GM18867 (cell line): ENCODE results near the gene MTSS2.

Source experiments
- ATAC-seq: cut with Tn5 transposase; IDR thresholded peaks from one replicate; pipeline ENCODE4 v1.9.1; 2021; ENCODE audit warnings: mild to moderate bottlenecking, moderate library complexity; ENCODE audit not compliant: unreplicated experiment

The MTSS2 gene

GRCh38 chr16:70685938-70686375 lies at the start of gene MTSS2:
TSS of gene MTSS2 (minus strand) at chr16:70686053. CDS start at chr16:70685791, 262 bp downstream.
- ATAC-seq = no peak

- ATAC-seq = no peak
Measured at GRCh38 chr16:70735141-70735979, 49.5 kb upstream of the MTSS2 start.

GRCh38 chr16:70734522-70735095 lies 48.8 kb upstream of the MTSS2 start:
- ATAC-seq = no peak

DNA sequence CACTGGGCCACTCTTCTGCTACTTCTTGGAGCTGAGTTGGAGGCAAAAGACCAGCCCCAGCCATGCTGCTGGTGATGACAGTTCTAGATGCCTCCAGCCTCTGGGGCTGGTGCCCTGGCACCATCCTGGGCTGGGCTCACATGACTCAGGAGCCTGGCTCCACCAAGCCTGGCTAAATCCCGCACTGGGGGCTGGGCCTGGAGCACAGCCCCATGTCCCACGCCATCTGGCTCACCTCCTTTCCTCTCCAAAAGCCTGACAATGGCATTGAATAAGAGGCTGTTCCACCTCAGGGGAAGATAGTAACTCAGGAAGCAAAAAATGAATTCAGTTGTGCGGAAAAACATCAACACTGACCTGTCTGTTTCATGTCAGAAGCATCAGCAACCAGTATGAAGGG lies 45.1 kb upstream of the MTSS2 start:
- ATAC-seq = no peak

DNA sequence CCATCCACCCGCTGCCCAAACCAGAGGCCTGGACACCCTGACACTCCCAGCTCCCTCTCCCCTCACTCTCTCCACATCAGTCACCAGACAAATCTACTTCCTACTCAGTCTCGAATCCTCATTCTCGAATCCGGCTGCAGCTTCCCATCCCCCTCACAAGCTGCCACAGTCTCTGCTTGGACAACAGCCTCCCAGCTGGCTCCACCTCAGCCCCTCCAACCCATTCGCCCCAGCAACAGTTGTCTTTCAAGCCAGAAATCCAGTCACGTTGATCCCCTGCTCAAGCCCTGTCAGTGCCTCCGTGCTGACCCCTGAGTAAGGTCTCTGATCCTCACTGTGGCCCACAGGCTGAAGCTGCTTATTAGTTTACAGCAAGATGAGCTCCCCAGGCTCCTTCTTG lies 44.2 kb upstream of the MTSS2 start:
- ATAC-seq = no peak

GRCh38 chr16:70729292-70729691 lies 43.4 kb upstream of the MTSS2 start:
- no peak for ATAC-seq

GRCh38 chr16:70728150-70728549 lies 42.3 kb upstream of the MTSS2 start:
- ATAC-seq = no peak

- no peak for ATAC-seq
Measured at GRCh38 chr16:70726892-70727361, 41.1 kb upstream of the MTSS2 start.

- ATAC-seq = no peak
Measured at GRCh38 chr16:70725912-70726828, 40.3 kb upstream of the MTSS2 start.

DNA sequence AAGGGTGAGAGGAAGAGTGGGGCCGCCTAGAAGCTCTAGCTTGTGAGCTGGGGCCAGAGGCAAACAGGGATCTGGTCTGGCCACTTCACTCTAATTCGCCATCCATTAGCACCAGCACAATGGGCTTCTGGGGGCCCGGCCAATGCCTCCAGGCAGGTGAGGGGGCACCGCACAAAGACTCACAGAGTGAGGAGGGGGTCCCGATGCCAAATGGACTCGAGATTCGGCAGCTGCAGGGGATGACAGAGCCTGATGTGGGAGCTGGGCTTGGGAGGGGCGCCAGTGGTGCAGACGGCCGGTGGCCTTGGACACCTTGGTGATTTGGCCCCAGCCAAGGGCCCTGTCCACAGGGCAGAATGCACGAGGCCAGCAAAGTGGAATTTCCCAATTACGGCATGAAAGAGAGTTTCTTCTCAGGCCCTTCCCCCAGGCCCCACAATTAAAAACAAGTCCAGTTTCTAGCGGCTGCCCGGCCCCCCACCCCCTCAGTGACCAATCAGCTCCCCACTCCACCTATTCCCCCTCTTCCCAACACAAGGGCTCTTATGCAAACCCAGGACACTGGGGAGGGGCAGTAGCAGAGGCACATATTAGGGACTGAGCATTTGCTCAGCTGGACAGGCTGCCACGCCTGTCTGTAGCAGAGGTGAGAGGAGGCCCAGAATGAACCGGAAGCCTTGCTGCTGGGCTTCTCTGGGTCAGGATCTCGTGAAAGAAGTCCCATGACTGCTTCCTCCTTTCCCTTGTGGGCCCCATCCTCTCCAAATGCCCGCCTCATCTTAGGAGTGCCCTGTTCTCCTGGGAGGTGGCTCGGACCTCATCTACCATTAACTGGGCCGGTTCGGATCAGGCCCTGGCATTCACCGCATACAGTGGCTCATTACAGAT lies 39.4 kb upstream of the MTSS2 start:
- ATAC-seq = no peak

DNA sequence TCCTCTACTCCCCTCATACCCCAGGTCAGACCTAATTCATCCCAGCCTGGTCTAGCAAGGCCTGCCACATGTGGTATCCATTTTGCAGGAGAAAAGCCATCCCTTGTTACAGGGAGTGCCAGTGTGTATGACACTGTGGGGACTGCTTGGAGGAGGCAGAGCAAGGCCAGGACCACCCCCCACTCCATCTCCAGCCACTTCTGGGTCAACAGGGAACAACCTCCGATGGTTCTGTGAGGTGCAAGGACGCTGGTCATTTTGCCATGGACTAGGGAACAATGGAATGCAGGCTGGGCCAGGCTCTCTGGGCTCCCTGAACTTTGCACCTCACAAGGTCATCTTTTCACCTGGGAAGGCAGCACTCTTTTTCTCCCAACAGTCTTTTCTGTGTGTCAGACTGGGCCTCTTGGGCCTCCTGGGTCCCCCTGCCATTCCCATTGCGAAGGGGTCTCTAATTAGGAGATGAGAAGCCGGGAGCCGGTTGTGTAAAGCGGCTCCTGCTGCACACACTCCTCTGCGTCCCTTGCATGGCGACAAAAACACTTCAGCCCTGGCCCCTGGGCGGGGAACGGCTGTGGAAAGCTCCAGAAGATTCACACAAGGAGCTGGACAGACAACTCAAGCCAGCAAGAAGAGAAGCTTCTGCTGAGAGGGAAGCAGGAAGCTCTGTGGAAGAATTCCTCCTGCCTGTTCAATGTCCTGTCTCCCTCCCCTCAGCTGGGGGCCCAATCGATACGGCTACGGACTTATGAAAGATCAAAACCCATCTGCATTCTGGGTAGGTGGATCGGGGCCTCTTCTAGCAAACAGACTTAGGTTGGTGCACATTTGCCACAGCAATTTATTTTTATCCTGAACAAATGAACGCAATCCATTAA lies 38.5 kb upstream of the MTSS2 start:
- no peak for ATAC-seq

DNA sequence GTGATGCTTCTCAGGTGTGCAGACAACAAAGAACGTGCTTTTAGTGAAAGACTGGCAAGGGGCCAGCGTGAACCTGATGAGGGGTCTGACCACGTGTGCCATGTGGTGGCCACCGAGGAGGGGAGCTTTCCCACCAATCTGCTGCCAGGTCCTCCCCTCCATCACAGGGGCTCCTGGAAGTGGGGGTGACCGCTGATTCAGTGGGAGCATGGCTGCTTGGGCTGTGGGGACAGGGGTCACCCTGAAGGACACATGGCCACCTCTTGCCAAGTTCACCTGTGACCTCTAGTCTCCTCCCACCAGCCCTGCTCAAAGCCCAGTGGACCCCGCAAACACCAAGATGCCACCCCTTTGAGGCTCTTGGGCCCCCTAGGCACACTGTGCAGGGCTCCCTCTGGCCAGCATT lies 37.9 kb upstream of the MTSS2 start:
- ATAC-seq = no peak

- ATAC-seq = no peak
Measured at GRCh38 chr16:70721202-70721963, 35.5 kb upstream of the MTSS2 start.

GRCh38 chr16:70720425-70721201 lies 34.8 kb upstream of the MTSS2 start:
- ATAC-seq = no peak

DNA sequence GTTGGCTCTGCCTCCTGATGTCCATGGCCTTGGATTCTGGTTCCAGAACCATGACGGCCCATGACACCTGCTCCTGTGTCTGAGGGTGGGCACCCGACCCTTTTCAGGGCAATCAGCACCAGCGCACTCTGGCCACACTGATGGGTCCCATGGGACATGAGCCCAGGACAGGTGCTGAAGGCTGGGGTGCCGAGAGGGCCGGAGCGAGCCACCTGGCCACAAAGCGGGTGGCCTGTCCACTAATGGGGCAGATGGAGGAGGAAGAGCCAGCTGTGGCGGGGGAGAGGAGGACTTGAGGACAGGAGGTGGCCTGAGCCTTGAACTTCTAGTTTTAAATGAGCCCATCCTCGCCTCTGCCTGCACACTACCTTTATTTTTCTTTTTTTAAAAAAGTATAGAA lies 31.2 kb upstream of the MTSS2 start:
- ATAC-seq = no peak

DNA sequence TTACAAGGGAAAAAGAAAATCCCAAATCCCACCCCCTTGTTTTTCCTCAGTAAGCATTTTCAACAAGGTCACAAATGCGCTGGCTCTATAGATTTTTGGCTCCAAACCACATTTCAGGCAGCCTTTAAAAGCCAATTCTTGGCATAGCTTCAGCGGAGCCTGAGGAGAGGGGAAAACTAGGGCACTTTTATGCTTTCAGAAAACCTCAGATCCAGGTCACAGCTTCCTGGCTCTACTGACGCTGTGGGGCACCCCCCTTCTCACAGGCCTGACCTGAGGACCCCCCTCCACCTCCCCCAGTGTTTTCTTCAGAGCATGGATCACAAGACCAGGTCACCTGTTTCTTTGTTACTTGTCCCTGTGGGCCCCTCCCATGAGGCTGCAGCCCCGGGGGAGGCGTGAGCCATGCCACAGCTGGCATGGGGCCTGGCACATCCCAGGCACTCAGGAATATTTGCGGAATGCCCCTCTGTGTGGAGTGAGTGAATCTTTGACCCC lies 30.1 kb upstream of the MTSS2 start:
- no peak for ATAC-seq

DNA sequence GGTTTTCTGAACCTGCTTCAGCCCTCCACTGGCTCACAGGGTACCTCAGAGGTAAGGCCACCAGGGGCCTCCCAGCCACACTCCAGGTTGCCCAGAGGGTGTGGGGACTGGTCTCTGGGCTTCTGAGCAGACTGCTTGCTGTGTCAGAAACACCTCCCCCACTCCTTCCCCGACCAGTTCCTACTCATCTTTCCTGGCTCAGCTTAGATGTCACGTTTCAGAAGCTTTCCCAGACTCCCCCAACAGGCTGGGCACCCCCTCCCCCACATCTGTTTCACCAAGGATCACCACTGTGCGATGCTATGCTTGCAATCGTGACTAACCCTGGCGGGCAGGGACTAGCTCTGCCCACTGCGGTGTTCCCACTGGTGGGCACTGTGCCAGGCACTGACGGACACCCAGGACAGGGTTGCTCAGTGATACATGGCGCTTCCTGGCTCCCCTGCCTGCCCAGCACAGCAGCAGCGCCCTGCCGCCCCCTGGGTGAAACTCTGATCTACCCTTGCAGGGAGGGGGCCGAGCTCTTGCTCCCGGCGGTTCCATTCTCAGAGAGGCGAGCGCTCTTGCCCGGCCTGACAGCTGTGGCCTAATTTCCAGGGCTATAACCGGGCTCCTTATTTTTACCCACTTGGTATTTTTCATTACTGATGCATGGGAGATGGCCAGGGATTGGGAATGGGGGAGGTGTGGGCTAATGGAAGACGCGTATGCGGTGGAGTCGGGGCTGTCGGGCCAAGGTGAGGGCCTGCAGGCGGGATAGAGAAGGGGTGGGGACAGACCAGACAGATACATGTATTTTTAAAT lies 29.4 kb upstream of the MTSS2 start:
- ATAC-seq = no peak
